K562 (cell line): ENCODE results near the gene JPH4. TPM values are rescaled to one million over a fixed set of nuclear protein-coding genes. Genes with fewer than 3 reads are reported as not detected.

ENCODE experiments used
- ATAC-seq: fragments of 200-7000 bp; cut with Tn5 transposase; 3 replicates; pipeline ENCODE4 v1.9.1; 2020; ENCODE audit warnings: moderate library complexity
- BruUV-seq: library from RNA; stranded (reverse); fragments of 400-500 nt; replicated peaks from 2 replicates; lab custom pipeline; 2021; lab: Mats Ljungman, UMichigan
- CTCF ChIA-PET: fragments of 300-600 bp; formaldehyde crosslinking; extraction: SDS; loops from one replicate; lab custom pipeline; 2021; ENCODE audit warnings: low intra/inter-chr PET ratio; lab: Yijun Ruan, JAX
- POLR2A ChIA-PET: fragments of 300-600, 350-650 bp; sonication (Branson Sonifier 250); formaldehyde crosslinking; extraction: SDS; loops from one replicate; lab custom pipeline; 2021; ENCODE audit warnings: antibody characterized with exemption, inconsistent platforms; lab: Yijun Ruan, JAX
- DNase-seq, 4 experiments: peaks; one replicate each; pipeline versions ENCODE4 v3.0.0 to v3.0.0-alpha.2; 2011 to 2018; ENCODE audit warnings: low spot score in 3 of 4, mixed read lengths in 3 of 4; ENCODE audit errors: extremely low read depth in 1 of 4
- FAIRE-seq: peaks from 2 replicates; lab custom pipeline; 2011; peaks lifted over from hg19 to GRCh38; lab: Jason Lieb, UNC
- H2AFZ ChIP-seq: 2 replicates; pipeline ENCODE4 v1.6.0; 2011; ENCODE audit warnings: low read depth, low read length, control low read depth, inconsistent platforms
- H3K27ac ChIP-seq: fragments of 200-600 bp; 3 replicates; pipeline ENCODE4 v1.8.0; 2011; ENCODE audit warnings: low read depth, mild to moderate bottlenecking, control low read depth, inconsistent platforms, low read length, moderate library complexity, mixed read lengths; ENCODE audit errors: extremely low read depth
- H3K27me3 ChIP-seq, 2 experiments: fragments of 300-600 bp in 1 of 2; 2 replicates in 1 of 2; 3 replicates in 1 of 2; pipeline versions ENCODE4 v1.6.0 to v1.8.0; 2011; ENCODE audit warnings: inconsistent platforms in 2 of 2, low read length in 2 of 2, mild to moderate bottlenecking in 1 of 2, mixed read lengths in 1 of 2, moderate library complexity in 1 of 2; ENCODE audit not compliant: control insufficient read depth in 2 of 2, insufficient read depth in 2 of 2
- H3K36me3 ChIP-seq: fragments of 300-600 bp; 3 replicates; pipeline ENCODE4 v1.8.0; 2011; ENCODE audit warnings: mild to moderate bottlenecking, low read length, inconsistent platforms; ENCODE audit not compliant: control insufficient read depth, insufficient read depth
- H3K4me1 ChIP-seq, 2 experiments: fragments of 200-600 bp in 1 of 2; replicated peaks in 1 of 2; 2 replicates in 1 of 2; 3 replicates in 1 of 2; pipeline versions ENCODE4 v1.5.1 to v1.8.0; 2011; ENCODE audit warnings: inconsistent platforms in 2 of 2, low read length in 2 of 2, mild to moderate bottlenecking in 1 of 2, mixed read lengths in 1 of 2, moderate library complexity in 1 of 2; ENCODE audit not compliant: control insufficient read depth in 2 of 2, insufficient read depth in 2 of 2
- H3K4me2 ChIP-seq: 2 replicates; pipeline ENCODE4 v1.6.1; 2011; ENCODE audit warnings: low read length, control low read depth, inconsistent platforms, mixed read lengths; ENCODE audit not compliant: insufficient read depth
- H3K4me3 ChIP-seq: fragments of 200-600 bp; sonication (generic), shearing (Covaris generic); 2 replicates; pipeline ENCODE4 v1.5.1; 2016; ENCODE audit warnings: control low read depth, inconsistent platforms
- H3K79me2 ChIP-seq: fragments of 200-600 bp; 3 replicates; pipeline ENCODE4 v1.8.0; 2011; ENCODE audit warnings: low read length, inconsistent platforms; ENCODE audit not compliant: control insufficient read depth, insufficient read depth
- H3K9ac ChIP-seq, 2 experiments: 2 replicates each; pipeline versions ENCODE4 v1.6.0 to v1.6.1; 2011; ENCODE audit warnings: low read depth in 2 of 2, low read length in 2 of 2, control low read depth in 1 of 2, inconsistent platforms in 1 of 2, mild to moderate bottlenecking in 1 of 2, mixed read lengths in 1 of 2; ENCODE audit not compliant: insufficient read depth in 1 of 2
- H3K9me1 ChIP-seq: one replicate; pipeline ENCODE4 v1.6.0; 2011; ENCODE audit warnings: inconsistent platforms, mild to moderate bottlenecking, low read length, moderate library complexity; ENCODE audit not compliant: control insufficient read depth, insufficient read depth
- H3K9me3 ChIP-seq: replicated peaks from 2 replicates; pipeline ENCODE4 v1.5.1; 2011; ENCODE audit warnings: low read depth, low read length, inconsistent platforms; ENCODE audit not compliant: control insufficient read depth, insufficient read depth
- H4K20me1 ChIP-seq: replicated peaks from 2 replicates; pipeline ENCODE4 v1.6.1; 2011; ENCODE audit warnings: low read length, inconsistent platforms, mixed read lengths; ENCODE audit not compliant: control insufficient read depth, insufficient read depth
- ETS2 ChIP-seq: IDR thresholded peaks from 2 replicates; pipeline ENCODE4 v1.6.1; 2016; ENCODE audit warnings: borderline replicate concordance, missing genetic modification characterization, mild to moderate bottlenecking, moderate library complexity, missing compliant biosample characterization; ENCODE audit not compliant: poor library complexity, severe bottlenecking
- GABPB2 ChIP-seq: fragments of 250-450 bp; sonication (Bioruptor Pico); conservative IDR thresholded peaks from 2 replicates; pipeline ENCODE4 v1.5.1; 2021; ENCODE audit warnings: mild to moderate bottlenecking
- ILK ChIP-seq: fragments of 450-650 bp; IDR thresholded peaks from 2 replicates; pipeline ENCODE4 v1.6.1; 2016; ENCODE audit warnings: missing genetic modification characterization, low read depth, mild to moderate bottlenecking, missing compliant biosample characterization, moderate library complexity, borderline replicate concordance
- SAFB ChIP-seq: fragments of 200-400 bp; formaldehyde crosslinking; IDR thresholded peaks from 2 replicates; pipeline ENCODE4 v1.6.1; 2017; ENCODE audit warnings: low read depth, low read length, borderline replicate concordance
- SETDB1 ChIP-seq: IDR thresholded peaks from one replicate; pipeline ENCODE4 v1.6.1; 2012; ENCODE audit warnings: low read length, control low read depth, inconsistent platforms
- SMC3 ChIP-seq: conservative IDR thresholded peaks from 2 replicates; pipeline ENCODE4 v1.6.1; 2011; ENCODE audit warnings: low read depth, low read length, improper control_type of control experiment; ENCODE audit not compliant: insufficient read depth
- TCFL5 ChIP-seq: fragments of 250-450 bp; sonication (Bioruptor Pico); conservative IDR thresholded peaks from 2 replicates; pipeline ENCODE4 v1.6.1; 2021; ENCODE audit warnings: mild to moderate bottlenecking, moderate library complexity, matching md5 sums
- TEAD1 ChIP-seq, 2 experiments: fragments of 450-650 bp in 1 of 2; sonication (generic) in 1 of 2; formaldehyde crosslinking; IDR thresholded peaks; 2 replicates each; pipeline versions ENCODE4 v1.4.0 to v1.8.0; 2020 to 2022; ENCODE audit warnings: mild to moderate bottlenecking in 2 of 2, missing genetic modification reagents in 1 of 2
- WGBS: fragments of 100-300 bp; shearing (Covaris generic); methylation state at CpG from one replicate; pipeline ENCODE4 v1.1.6; 2016; ENCODE audit warnings: low coverage, mixed read lengths; ENCODE audit not compliant: insufficient coverage; ENCODE audit errors: missing lambda C conversion rate; 5-methylcytosine and 5-hydroxymethylcytosine counted together
- in situ Hi-C: fragments of 300-500 bp; cut with MboI; formaldehyde crosslinking; loops from 4 replicates; pipeline ENCODE4 v1.15.0; 2018; ENCODE audit warnings: inconsistent platforms, mixed read lengths
- intact Hi-C: fragments of 100-400 bp; cut with micrococcal nuclease; formaldehyde crosslinking; loops from 2 replicates; pipeline ENCODE4 v1.14.2; 2022
- polyA plus RNA-seq, 8 experiments: library from polyadenylated mRNA; depleted of rRNA in 4 of 8; stranded (reverse) in 5 of 8; unstranded in 3 of 8; fragments of >200 nt; fragmentation: Nextera tagmentation in 2 of 8; fragmentation: Illumina TruSeq in 1 of 8; extraction: Ambion mirVana in 2 of 8; extraction: Trizol in 1 of 8; gene quantifications; 2 replicates each; pipeline versions ENCODE4 v1.2.1 to v1.2.3, GENCODE V29; 2011 to 2014; ENCODE audit warnings: inconsistent platforms in 1 of 8, missing spikeins in 1 of 8
- total RNA-seq, 7 experiments: library from RNA; depleted of rRNA in 6 of 7; stranded (reverse); fragments of >200 nt in 6 of 7; fragmentation: Illumina TruSeq in 2 of 7; extraction: Trizol in 2 of 7; gene quantifications; 2 replicates each; pipeline versions ENCODE4 v1.2.1 to v1.2.3, GENCODE V29; 2011 to 2021; ENCODE audit warnings: low replicate concordance in 1 of 7
- TF ChIP-seq, protein P1 (sequence below): fragments of 450-650 bp; IDR thresholded peaks from 2 replicates; pipeline ENCODE4 v1.6.1; 2018; ENCODE audit not compliant: partially characterized antibody
- TF ChIP-seq, protein P2 (sequence below): fragments of 450-650 bp; formaldehyde crosslinking; conservative IDR thresholded peaks from 2 replicates; pipeline ENCODE4 v1.4.0; 2022; ENCODE audit warnings: mild to moderate bottlenecking, missing genetic modification characterization
- TF ChIP-seq, protein P3 (sequence below): sonication (generic); formaldehyde crosslinking; IDR thresholded peaks from 2 replicates; pipeline ENCODE4 v1.9.0; 2022; ENCODE audit warnings: mild to moderate bottlenecking, missing genetic modification reagents
- TF ChIP-seq, protein P4 (sequence below): sonication (generic); formaldehyde crosslinking; IDR thresholded peaks from 2 replicates; pipeline ENCODE4 v1.8.1; 2023; ENCODE audit warnings: missing genetic modification reagents, mild to moderate bottlenecking, borderline replicate concordance

JPH4 gene
- total and polyA plus RNA-seq, 9 of the 15 experiments (the other 6 are each of a cell fraction or from before 2014, with no cell fraction given) = 0.04 to 0.13 (median 0.06) TPM; not detected in 5

DNA sequence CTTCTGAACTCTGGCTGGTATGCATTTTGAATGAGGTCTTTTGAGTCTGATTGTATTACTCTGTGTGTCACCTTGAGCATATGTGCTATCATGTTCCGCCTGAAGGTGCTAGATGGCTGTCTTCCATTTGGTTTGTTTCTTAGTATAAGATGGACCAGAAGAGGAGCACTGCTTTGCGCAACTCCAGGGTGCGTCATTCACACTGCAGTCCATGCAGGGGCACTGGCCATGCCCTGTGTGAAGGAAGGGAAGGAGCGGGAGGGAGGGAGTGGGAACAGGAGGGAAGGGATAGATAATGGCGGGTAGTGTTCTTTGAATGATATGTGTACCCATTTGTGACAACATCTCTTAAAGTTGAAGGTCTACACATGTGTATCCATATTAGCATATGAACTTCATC is 35.2 kb downstream of the JPH4 start:
- H3K9ac ChIP-seq = no peak overlapping the region
- CTCF ChIA-PET = no interaction called here
- WGBS = 57% methylated on average over 3 of the region's 5 CpGs
- TF ChIP-seq TCFL5 (CRISPR knock-in tag) (no peak), TEAD1 (CRISPR knock-in tag; IDR thresholded peaks at IDR 0.05) (no peak), GABPB2 (CRISPR knock-in tag) (no peak), SMC3 (no peak), SAFB (no peak), SETDB1 (no peak), ETS2 (tag) (no peak), ILK (tag) (no peak)
- TF ChIP-seq, protein P1, sequence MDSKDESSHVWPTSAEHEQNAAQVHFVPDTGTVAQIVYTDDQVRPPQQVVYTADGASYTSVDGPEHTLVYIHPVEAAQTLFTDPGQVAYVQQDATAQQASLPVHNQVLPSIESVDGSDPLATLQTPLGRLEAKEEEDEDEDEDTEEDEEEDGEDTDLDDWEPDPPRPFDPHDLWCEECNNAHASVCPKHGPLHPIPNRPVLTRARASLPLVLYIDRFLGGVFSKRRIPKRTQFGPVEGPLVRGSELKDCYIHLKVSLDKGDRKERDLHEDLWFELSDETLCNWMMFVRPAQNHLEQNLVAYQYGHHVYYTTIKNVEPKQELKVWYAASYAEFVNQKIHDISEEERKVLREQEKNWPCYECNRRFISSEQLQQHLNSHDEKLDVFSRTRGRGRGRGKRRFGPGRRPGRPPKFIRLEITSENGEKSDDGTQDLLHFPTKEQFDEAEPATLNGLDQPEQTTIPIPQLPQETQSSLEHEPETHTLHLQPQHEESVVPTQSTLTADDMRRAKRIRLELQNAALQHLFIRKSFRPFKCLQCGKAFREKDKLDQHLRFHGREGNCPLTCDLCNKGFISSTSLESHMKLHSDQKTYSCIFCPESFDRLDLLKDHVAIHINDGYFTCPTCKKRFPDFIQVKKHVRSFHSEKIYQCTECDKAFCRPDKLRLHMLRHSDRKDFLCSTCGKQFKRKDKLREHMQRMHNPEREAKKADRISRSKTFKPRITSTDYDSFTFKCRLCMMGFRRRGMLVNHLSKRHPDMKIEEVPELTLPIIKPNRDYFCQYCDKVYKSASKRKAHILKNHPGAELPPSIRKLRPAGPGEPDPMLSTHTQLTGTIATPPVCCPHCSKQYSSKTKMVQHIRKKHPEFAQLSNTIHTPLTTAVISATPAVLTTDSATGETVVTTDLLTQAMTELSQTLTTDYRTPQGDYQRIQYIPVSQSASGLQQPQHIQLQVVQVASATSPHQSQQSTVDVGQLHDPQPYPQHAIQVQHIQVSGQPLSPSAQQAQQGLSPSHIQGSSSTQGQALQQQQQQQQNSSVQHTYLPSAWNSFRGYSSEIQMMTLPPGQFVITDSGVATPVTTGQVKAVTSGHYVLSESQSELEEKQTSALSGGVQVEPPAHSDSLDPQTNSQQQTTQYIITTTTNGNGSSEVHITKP = no peak
- TF ChIP-seq, protein P2, sequence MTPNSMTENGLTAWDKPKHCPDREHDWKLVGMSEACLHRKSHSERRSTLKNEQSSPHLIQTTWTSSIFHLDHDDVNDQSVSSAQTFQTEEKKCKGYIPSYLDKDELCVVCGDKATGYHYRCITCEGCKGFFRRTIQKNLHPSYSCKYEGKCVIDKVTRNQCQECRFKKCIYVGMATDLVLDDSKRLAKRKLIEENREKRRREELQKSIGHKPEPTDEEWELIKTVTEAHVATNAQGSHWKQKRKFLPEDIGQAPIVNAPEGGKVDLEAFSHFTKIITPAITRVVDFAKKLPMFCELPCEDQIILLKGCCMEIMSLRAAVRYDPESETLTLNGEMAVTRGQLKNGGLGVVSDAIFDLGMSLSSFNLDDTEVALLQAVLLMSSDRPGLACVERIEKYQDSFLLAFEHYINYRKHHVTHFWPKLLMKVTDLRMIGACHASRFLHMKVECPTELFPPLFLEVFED = no peak
- TF ChIP-seq, protein P3, sequence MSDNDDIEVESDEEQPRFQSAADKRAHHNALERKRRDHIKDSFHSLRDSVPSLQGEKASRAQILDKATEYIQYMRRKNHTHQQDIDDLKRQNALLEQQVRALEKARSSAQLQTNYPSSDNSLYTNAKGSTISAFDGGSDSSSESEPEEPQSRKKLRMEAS (CRISPR knock-in tag) = no peak
- TF ChIP-seq, protein P4, sequence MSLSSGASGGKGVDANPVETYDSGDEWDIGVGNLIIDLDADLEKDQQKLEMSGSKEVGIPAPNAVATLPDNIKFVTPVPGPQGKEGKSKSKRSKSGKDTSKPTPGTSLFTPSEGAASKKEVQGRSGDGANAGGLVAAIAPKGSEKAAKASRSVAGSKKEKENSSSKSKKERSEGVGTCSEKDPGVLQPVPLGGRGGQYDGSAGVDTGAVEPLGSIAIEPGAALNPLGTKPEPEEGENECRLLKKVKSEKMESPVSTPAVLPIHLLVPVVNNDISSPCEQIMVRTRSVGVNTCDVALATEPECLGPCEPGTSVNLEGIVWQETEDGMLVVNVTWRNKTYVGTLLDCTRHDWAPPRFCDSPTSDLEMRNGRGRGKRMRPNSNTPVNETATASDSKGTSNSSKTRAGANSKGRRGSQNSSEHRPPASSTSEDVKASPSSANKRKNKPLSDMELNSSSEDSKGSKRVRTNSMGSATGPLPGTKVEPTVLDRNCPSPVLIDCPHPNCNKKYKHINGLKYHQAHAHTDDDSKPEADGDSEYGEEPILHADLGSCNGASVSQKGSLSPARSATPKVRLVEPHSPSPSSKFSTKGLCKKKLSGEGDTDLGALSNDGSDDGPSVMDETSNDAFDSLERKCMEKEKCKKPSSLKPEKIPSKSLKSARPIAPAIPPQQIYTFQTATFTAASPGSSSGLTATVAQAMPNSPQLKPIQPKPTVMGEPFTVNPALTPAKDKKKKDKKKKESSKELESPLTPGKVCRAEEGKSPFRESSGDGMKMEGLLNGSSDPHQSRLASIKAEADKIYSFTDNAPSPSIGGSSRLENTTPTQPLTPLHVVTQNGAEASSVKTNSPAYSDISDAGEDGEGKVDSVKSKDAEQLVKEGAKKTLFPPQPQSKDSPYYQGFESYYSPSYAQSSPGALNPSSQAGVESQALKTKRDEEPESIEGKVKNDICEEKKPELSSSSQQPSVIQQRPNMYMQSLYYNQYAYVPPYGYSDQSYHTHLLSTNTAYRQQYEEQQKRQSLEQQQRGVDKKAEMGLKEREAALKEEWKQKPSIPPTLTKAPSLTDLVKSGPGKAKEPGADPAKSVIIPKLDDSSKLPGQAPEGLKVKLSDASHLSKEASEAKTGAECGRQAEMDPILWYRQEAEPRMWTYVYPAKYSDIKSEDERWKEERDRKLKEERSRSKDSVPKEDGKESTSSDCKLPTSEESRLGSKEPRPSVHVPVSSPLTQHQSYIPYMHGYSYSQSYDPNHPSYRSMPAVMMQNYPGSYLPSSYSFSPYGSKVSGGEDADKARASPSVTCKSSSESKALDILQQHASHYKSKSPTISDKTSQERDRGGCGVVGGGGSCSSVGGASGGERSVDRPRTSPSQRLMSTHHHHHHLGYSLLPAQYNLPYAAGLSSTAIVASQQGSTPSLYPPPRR (CRISPR knock-in tag) = no peak

More for the DNA sequence above, 35.2 kb downstream of the JPH4 start:
- no peaks in the 10 kb centered on the region for H3K36me3 ChIP-seq
- FAIRE-seq (no peak), DNase-seq (no peak), ATAC-seq (no peak)
- in situ Hi-C loops (no loop called here), intact Hi-C loops (no loop called here)
- H4K20me1 ChIP-seq = no peaks in the 10 kb centered on the region
- no peaks in the 10 kb centered on the region for H3K9me3 ChIP-seq
- H3K27me3 ChIP-seq = no peaks in the 10 kb centered on the region
- no peak overlapping the region for H3K4me3 ChIP-seq
- no TSS peak for BruUV-seq
- POLR2A ChIA-PET = no interaction called here
- no peak overlapping the region for H3K4me2 ChIP-seq
- no peak overlapping the region for H3K27ac ChIP-seq
- no peaks in the 10 kb centered on the region for H3K79me2 ChIP-seq
- H3K4me1 ChIP-seq = peaks cover 0 to 3% of the 10 kb centered on the region in 2 experiments; a peak in 2 of 5 replicates
- H2AFZ ChIP-seq = no peak overlapping the region
- no peaks in the 10 kb centered on the region for H3K9me1 ChIP-seq
